Ovary (tissue), 9 donors: ENCODE measurements around the gene EAF1. TPM values are rescaled to one million over a fixed set of nuclear protein-coding genes. Genes with fewer than 3 reads are reported as not detected.

Experiments
- DNase-seq, 5 donors: peaks; one replicate each; pipeline ENCODE4 v3.0.0-alpha.2; 2019 to 2020
- H3K27ac ChIP-seq, 2 donors: fragments of 200-600 bp; one replicate each; pipeline versions ENCODE4 v1.5.1 to v1.8.0; 2019 to 2022
- H3K27me3 ChIP-seq: fragments of 200-600 bp; one replicate; pipeline ENCODE4 v1.8.0; 2022
- H3K36me3 ChIP-seq: fragments of 200-600 bp; sonication (generic); one replicate; pipeline ENCODE4 v1.5.1; 2019
- H3K4me1 ChIP-seq: one replicate; pipeline ENCODE4 v1.8.1; 2013; ENCODE audit warnings: mild to moderate bottlenecking, moderate library complexity; ENCODE audit not compliant: insufficient read depth
- H3K4me3 ChIP-seq: fragments of 200-600 bp; sonication (generic); one replicate; pipeline ENCODE4 v1.5.1; 2017
- H3K9me3 ChIP-seq, 2 donors: fragments of 200-600 bp in 1 of 2; sonication (generic) in 1 of 2; one replicate each; pipeline versions ENCODE4 v1.5.1 to v1.8.1; 2013 to 2019; ENCODE audit warnings: mild to moderate bottlenecking in 1 of 2, moderate library complexity in 1 of 2
- EP300 ChIP-seq: sonication (generic); formaldehyde crosslinking; IDR thresholded peaks from one replicate; pipeline ENCODE4 v1.6.1; 2017; ENCODE audit warnings: antibody characterized with exemption
- POLR2A ChIP-seq: fragments of 450-650 bp; IDR thresholded peaks from one replicate; pipeline ENCODE4 v1.6.1; 2017; ENCODE audit warnings: antibody characterized with exemption, mild to moderate bottlenecking, moderate library complexity
- WGBS, 3 donors: extraction: QIAGEN DNeasy Blood & Tissue Kit in 1 of 3; methylation state at CpG; one replicate each; pipeline versions ENCODE4 v1.1.5 to v1.1.7; 2013 to 2017; 5-methylcytosine and 5-hydroxymethylcytosine counted together
- intact Hi-C, 4 donors: fragments of 100-400 bp; cut with DNase I; formaldehyde crosslinking; loops; one replicate each; pipeline versions ENCODE4 v1.11.0 to v1.15.1; 2022 to 2023
- polyA plus RNA-seq, 2 donors: library from polyadenylated mRNA; stranded (reverse); fragments of 200-250 nt in 1 of 2; fragments of 350-450 nt in 1 of 2; fragmentation: Illumina TruSeq in 1 of 2; extraction: RNeasy Lipid Tissue Mini Kit (QIAGEN cat#74804) in 1 of 2; gene quantifications; one replicate each; pipeline ENCODE4 v1.2.3, GENCODE V29; 2013 to 2014
- total RNA-seq, 7 donors: library from RNA; depleted of rRNA in 2 of 7; stranded (reverse); fragments of >200 nt in 2 of 7; fragmentation: NEBNext Ultra II Directional in 3 of 7; extraction: Animal tissue kit (Norgen Biotek cat#: 25700) in 3 of 7; gene quantifications; one replicate each; pipeline versions ENCODE4 v1.1.0 to v1.2.4, GENCODE V29; 2016 to 2023
- TF ChIP-seq, protein P1 (sequence below), 3 donors: fragments of 450-650 bp in 2 of 3; fragments of 200-600 bp in 1 of 3; IDR thresholded peaks; one replicate each; pipeline versions ENCODE4 v1.5.1 to v1.8.0; 2016 to 2022; ENCODE audit warnings: antibody characterized with exemption in 3 of 3, mild to moderate bottlenecking in 1 of 3
- donor health status: DM: no; HTN: no; CAD: no; lungs with moderate emphysema.
- donor health status: DM: no; HTN: no; CAD: no.
- donor health status: Bipolar disorder and iron deficiency.
- donor health status: DM: yes; HTN: yes; CAD: no.
- donor health status: DM: no; HTN: no; CAD: no.
- donor health status: DM: yes; HTN: yes; CAD: no.

Gene EAF1
- total and polyA plus RNA-seq, 9 donors: 5.4 to 16.0 (median 11.9) TPM

DNA sequence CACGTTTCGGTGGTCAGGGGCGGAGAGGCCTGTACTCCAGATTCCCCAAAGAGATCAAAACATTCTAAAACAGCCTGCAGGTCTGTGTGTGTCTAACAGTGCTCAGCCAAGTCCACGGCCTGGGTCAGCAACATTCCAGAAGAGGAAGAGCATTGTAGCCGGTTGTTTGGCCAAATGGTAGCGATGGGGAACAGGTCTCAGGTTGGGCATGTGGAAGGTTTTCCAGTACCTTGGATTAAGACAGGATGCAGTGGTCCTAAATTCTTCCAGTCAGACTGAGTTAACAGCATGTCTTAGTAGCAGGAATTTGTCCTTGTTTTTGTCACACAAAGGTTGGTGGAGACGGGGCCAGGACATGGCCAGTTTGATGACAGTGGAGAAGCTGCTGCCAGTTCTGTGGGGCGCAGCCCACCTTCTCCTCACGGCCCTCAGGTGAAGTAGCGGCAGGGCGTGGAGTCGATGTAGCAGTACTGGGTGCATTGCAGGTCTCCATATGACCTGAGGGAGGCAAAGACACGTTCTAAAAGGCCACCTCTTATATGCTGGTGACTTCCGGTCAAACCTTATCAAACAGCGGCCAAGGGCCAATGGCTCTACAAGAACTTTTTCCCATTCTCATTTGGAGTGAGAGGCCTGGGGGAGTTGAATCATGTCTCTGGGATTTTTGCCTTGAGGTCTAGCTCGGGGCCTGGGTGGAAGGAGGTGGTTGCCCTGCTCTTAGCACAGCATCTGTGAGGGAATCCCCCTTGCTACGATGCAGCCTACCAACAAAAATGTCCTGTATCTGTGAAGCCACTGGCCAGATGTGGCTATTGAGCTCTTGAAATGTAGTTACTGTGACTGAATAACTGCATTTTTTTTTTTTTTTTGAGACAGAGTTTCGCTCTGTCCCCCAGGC, 24.1 kb downstream of the EAF1 start:
- H3K4me1 ChIP-seq: no peaks in the 10 kb centered on the region
- 89 to 90% (median 90%) methylated on average over 18 of the region's 18 CpGs for WGBS, 3 donors
- no peak overlapping the region for H3K4me3 ChIP-seq
- TF ChIP-seq EP300 (no peak), POLR2A (no peak)
- TF ChIP-seq, protein P1, sequence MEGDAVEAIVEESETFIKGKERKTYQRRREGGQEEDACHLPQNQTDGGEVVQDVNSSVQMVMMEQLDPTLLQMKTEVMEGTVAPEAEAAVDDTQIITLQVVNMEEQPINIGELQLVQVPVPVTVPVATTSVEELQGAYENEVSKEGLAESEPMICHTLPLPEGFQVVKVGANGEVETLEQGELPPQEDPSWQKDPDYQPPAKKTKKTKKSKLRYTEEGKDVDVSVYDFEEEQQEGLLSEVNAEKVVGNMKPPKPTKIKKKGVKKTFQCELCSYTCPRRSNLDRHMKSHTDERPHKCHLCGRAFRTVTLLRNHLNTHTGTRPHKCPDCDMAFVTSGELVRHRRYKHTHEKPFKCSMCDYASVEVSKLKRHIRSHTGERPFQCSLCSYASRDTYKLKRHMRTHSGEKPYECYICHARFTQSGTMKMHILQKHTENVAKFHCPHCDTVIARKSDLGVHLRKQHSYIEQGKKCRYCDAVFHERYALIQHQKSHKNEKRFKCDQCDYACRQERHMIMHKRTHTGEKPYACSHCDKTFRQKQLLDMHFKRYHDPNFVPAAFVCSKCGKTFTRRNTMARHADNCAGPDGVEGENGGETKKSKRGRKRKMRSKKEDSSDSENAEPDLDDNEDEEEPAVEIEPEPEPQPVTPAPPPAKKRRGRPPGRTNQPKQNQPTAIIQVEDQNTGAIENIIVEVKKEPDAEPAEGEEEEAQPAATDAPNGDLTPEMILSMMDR (IDR thresholded peaks at IDR 0.05): no peak
- no peak for DNase-seq
- H3K9me3 ChIP-seq: no peaks in the 10 kb centered on the region
- H3K27me3 ChIP-seq: no peaks in the 10 kb centered on the region
- no peak overlapping the region for H3K27ac ChIP-seq
- intact Hi-C loops: no loop called here
- H3K36me3 ChIP-seq: no peaks in the 10 kb centered on the region

DNA sequence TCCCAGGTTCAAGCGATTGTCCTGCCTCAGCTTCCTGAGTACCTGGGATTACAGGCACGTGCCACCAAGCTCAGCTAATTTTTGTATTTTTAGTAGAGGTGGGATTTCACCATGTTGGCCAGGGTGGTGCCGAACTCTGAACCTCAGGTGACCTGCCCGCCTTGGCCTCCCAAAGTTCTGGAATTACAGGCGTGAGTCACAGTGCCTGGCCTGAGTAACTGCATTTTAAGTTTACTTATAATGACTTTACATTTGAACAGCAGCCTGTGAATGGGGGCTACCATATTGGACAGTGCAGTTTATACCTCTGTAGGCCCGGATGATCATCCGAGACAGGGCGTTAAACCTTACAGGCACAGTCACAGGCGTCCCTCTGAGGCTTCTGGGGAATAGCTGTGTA, 24.8 kb downstream of the EAF1 start:
- TF ChIP-seq, protein P1 (IDR thresholded peaks at IDR 0.05): no peak
- no peak for TF ChIP-seq EP300
- no peak for TF ChIP-seq POLR2A
- DNase-seq: no peak

DNA sequence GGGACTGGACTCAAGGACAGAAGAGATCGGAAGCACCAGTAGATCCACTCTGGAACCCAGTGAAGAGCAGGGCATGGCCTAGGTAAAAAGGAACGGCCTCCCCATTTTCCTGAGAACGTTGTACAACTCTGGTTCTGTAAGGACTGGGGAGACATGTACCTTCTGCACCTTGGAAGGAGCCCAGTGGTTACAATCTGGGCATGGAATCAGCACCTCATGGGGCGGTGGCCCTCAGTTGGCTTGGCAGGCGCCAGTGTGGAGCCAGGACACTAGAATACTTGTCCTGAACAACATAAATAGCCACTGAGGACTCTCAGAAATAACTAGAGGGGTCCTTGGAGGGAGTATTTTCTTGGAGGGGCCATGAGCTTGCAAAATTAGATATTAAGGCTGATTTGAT, 25.6 kb downstream of the EAF1 start:
- TF ChIP-seq, protein P1 (IDR thresholded peaks at IDR 0.05): no peak
- no peak for TF ChIP-seq POLR2A
- no peak for TF ChIP-seq EP300
- H3K27ac ChIP-seq: no peak overlapping the region
- WGBS, 3 donors: 92 to 97% (median 93%) methylated on average over 5 of the region's 5 CpGs
- no peaks in the 10 kb centered on the region for H3K4me1 ChIP-seq
- DNase-seq: no peak
- no peaks in the 10 kb centered on the region for H3K36me3 ChIP-seq
- no peaks in the 10 kb centered on the region for H3K27me3 ChIP-seq
- H3K9me3 ChIP-seq: no peaks in the 10 kb centered on the region
- no peak overlapping the region for H3K4me3 ChIP-seq
- intact Hi-C loops: no loop called here

More for the DNA sequence above, 24.8 kb downstream of the EAF1 start:
- intact Hi-C loops: no loop called here
- Histone ChIP-seq H3K4me3 (no peak overlapping the region), H3K27me3 (no peaks in the 10 kb centered on the region), H3K4me1 (no peaks in the 10 kb centered on the region), H3K27ac (no peak overlapping the region), H3K36me3 (no peaks in the 10 kb centered on the region), H3K9me3 (no peaks in the 10 kb centered on the region)
- 82 to 90% (median 87%) methylated on average over 9 of the region's 9 CpGs for WGBS, 3 donors

DNA sequence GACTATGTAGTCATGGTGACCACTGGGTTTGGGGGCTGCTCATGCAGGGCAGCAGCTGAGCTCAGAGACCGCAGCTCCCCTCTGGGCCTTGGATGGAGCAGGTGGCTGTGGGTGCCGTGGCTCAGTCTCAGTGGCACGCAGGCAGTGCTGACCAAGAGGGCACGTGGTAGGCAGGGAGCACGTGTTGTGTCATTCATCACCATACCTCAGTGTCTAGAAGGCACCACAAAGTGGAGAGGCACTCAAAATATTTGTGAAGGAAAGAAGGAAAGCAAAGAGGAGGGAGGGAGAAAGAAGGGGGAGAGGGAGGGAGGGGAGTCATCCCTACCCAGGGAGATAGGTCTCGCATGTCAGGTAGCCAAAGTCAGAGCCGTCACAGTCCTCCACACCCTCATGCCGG, 26.1 kb downstream of the EAF1 start:
- no peaks in the 10 kb centered on the region for H3K27me3 ChIP-seq
- 86 to 94% (median 91%) methylated on average over 8 of the region's 8 CpGs for WGBS, 3 donors
- H3K4me1 ChIP-seq: no peaks in the 10 kb centered on the region
- no peaks in the 10 kb centered on the region for H3K36me3 ChIP-seq
- intact Hi-C loops: no loop called here
- no peak for DNase-seq
- TF ChIP-seq POLR2A (no peak), EP300 (no peak)
- TF ChIP-seq, protein P1 (IDR thresholded peaks at IDR 0.05): no peak
- no peak overlapping the region for H3K4me3 ChIP-seq
- H3K27ac ChIP-seq: no peak overlapping the region
- H3K9me3 ChIP-seq: no peaks in the 10 kb centered on the region
